Gastroesophageal sphincter (tissue), 4 donors: ENCODE measurements around the gene TMEM232. TPM values are rescaled to one million over a fixed set of nuclear protein-coding genes. Genes with fewer than 3 reads are reported as not detected.

Source experiments
- ATAC-seq: fragments of 150-250 bp; one replicate; pipeline ENCODE4 v1.9.1; 2016; ENCODE audit warnings: mild to moderate bottlenecking, moderate library complexity
- H3K27ac ChIP-seq, 4 donors: fragments of 200-600 bp; sonication (generic) in 3 of 4; 1 replicate in 3 of 4; 2 replicates in 1 of 4; pipeline ENCODE4 v1.5.1; 2016 to 2019
- H3K27me3 ChIP-seq: fragments of 200-600 bp; sonication (generic); one replicate; pipeline ENCODE4 v1.5.1; 2019
- H3K36me3 ChIP-seq, 2 donors: fragments of 200-600 bp; sonication (generic); one replicate each; pipeline ENCODE4 v1.5.1; 2019; ENCODE audit warnings: control low read depth in 1 of 2
- H3K4me1 ChIP-seq, 3 donors: fragments of 200-600 bp; sonication (generic); 1 replicate in 2 of 3; 2 replicates in 1 of 3; pipeline ENCODE4 v1.5.1; 2016 to 2019; ENCODE audit warnings: control low read depth in 2 of 3
- H3K4me3 ChIP-seq, 2 donors: fragments of 200-600 bp; sonication (generic); one replicate each; pipeline ENCODE4 v1.5.1; 2019; ENCODE audit warnings: mild to moderate bottlenecking in 1 of 2, moderate library complexity in 1 of 2
- H3K9me3 ChIP-seq, 3 donors: fragments of 200-600 bp; sonication (generic); one replicate each; pipeline ENCODE4 v1.5.1; 2017 to 2019; ENCODE audit warnings: control low read depth in 2 of 3
- CTCF ChIP-seq, 4 experiments: fragments of 200-600 bp in 2 of 4; fragments of 450-650 bp in 2 of 4; sonication (generic) in 1 of 4; IDR thresholded peaks; one replicate each; pipeline ENCODE4 v1.5.1; 2017 to 2019; ENCODE audit warnings: antibody characterized with exemption in 4 of 4, mild to moderate bottlenecking in 2 of 4, moderate library complexity in 2 of 4
- EP300 ChIP-seq: sonication (generic); formaldehyde crosslinking; IDR thresholded peaks from one replicate; pipeline ENCODE4 v1.6.1; 2017; ENCODE audit warnings: antibody characterized with exemption, mild to moderate bottlenecking
- POLR2A ChIP-seq, 2 donors: fragments of 450-650 bp; IDR thresholded peaks; one replicate each; pipeline ENCODE4 v1.6.1; 2017; ENCODE audit warnings: antibody characterized with exemption in 2 of 2, mild to moderate bottlenecking in 2 of 2, moderate library complexity in 1 of 2
- POLR2AphosphoS5 ChIP-seq: sonication (generic); formaldehyde crosslinking; IDR thresholded peaks from one replicate; pipeline ENCODE4 v1.6.1; 2017; ENCODE audit warnings: antibody characterized with exemption
- WGBS, 2 donors: methylation state at CpG; one replicate each; pipeline ENCODE4 v1.1.5; 2018; ENCODE audit warnings: low coverage in 1 of 2; 5-methylcytosine and 5-hydroxymethylcytosine counted together
- total RNA-seq, 4 donors: library from RNA; depleted of rRNA; stranded (reverse); fragments of >200 nt; gene quantifications; one replicate each; pipeline ENCODE4 v1.1.0, GENCODE V29; 2016

TMEM232 gene
- total RNA-seq, 4 donors from 2014 or later, result 2.2 to 5.1 (median 3.8) TPM

GRCh38 chr5:110512266-110512665 is 214.2 kb downstream of the TMEM232 start:
- ATAC-seq, result no peak
- no peaks in the 10 kb centered on the region for H3K27me3 ChIP-seq
- no peaks in the 10 kb centered on the region for H3K9me3 ChIP-seq
- no peak overlapping the region for H3K4me3 ChIP-seq
- H3K27ac ChIP-seq, result no peak overlapping the region
- H3K4me1 ChIP-seq, result no peaks in the 10 kb centered on the region
- H3K36me3 ChIP-seq, result no peaks in the 10 kb centered on the region
- TF ChIP-seq POLR2A (IDR thresholded peaks at IDR 0.05), result no peak
- no peak for TF ChIP-seq CTCF (IDR thresholded peaks at IDR 0.05)
- no peak for TF ChIP-seq POLR2AphosphoS5
- TF ChIP-seq EP300, result no peak
- WGBS, 2 donors, result 30 to 41% methylated on average over 4 of the region's 4 CpGs

- no peaks in the 10 kb centered on the region for H3K36me3 ChIP-seq
- H3K4me3 ChIP-seq, result no peak overlapping the region
- no peaks in the 10 kb centered on the region for H3K27me3 ChIP-seq
- no peaks in the 10 kb centered on the region for H3K9me3 ChIP-seq
- H3K4me1 ChIP-seq, result no peaks in the 10 kb centered on the region
- TF ChIP-seq EP300 (no peak), CTCF (IDR thresholded peaks at IDR 0.05) (no peak), POLR2A (IDR thresholded peaks at IDR 0.05) (no peak)
- no peak for ATAC-seq
- no peak overlapping the region for H3K27ac ChIP-seq
Measured at GRCh38 chr5:110510146-110510545, 216.3 kb downstream of the TMEM232 start.

GRCh38 chr5:110507972-110508371 is 218.5 kb downstream of the TMEM232 start:
- no peaks in the 10 kb centered on the region for H3K36me3 ChIP-seq
- no peaks in the 10 kb centered on the region for H3K27me3 ChIP-seq
- no peak for ATAC-seq
- no peak overlapping the region for H3K27ac ChIP-seq
- TF ChIP-seq POLR2AphosphoS5 (no peak), POLR2A (IDR thresholded peaks at IDR 0.05) (no peak), CTCF (IDR thresholded peaks at IDR 0.05) (no peak), EP300 (no peak)
- WGBS, 2 donors, result 44 to 56% methylated on average over 2 of the region's 2 CpGs
- H3K4me1 ChIP-seq, result no peaks in the 10 kb centered on the region
- no peak overlapping the region for H3K4me3 ChIP-seq
- no peaks in the 10 kb centered on the region for H3K9me3 ChIP-seq

- Histone ChIP-seq H3K27me3 (no peaks in the 10 kb centered on the region), H3K4me3 (no peak overlapping the region), H3K27ac (no peak overlapping the region), H3K9me3 (no peaks in the 10 kb centered on the region), H3K4me1 (no peaks in the 10 kb centered on the region), H3K36me3 (no peaks in the 10 kb centered on the region)
- no peak for ATAC-seq
- no peak for TF ChIP-seq POLR2AphosphoS5
- no peak for TF ChIP-seq EP300
- TF ChIP-seq POLR2A (IDR thresholded peaks at IDR 0.05), result no peak
- TF ChIP-seq CTCF (IDR thresholded peaks at IDR 0.05), result no peak
Measured at GRCh38 chr5:110506378-110506777, 220.1 kb downstream of the TMEM232 start.

GRCh38 chr5:110496276-110496675 is 230.2 kb downstream of the TMEM232 start:
- WGBS, 2 donors, result 74 to 75% methylated on average over 4 of the region's 4 CpGs
- H3K27me3 ChIP-seq, result no peaks in the 10 kb centered on the region
- H3K27ac ChIP-seq, result no peak overlapping the region
- ATAC-seq, result no peak
- H3K36me3 ChIP-seq, result no peaks in the 10 kb centered on the region
- no peaks in the 10 kb centered on the region for H3K4me1 ChIP-seq
- TF ChIP-seq POLR2AphosphoS5 (no peak), EP300 (no peak), POLR2A (IDR thresholded peaks at IDR 0.05) (no peak), CTCF (IDR thresholded peaks at IDR 0.05) (no peak)
- no peaks in the 10 kb centered on the region for H3K9me3 ChIP-seq
- H3K4me3 ChIP-seq, result no peak overlapping the region
